ENCODE measurements around the gene CATSPER4.

DNA sequence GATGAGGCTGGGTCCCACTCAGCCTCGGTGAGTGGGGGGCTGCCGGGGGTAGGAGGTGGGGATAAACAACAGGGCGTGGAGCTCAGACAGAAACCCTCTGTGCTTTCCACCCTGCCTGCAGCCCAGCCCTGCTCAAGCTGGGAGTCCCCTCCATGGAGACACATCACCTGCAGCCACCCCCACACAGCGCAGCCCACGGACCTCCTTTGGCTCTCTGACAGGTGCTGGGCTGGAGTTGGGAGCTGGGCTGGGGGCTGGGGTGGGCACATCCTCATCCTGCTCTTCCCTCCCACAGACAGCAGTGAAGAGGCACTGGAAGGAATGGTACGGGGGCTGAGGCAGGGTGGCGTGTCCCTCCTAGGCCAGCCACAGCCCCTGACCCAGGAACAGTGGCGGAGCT, 1.9 kb upstream of the CATSPER4 start:
- TF ChIP-seq, protein P1, sequence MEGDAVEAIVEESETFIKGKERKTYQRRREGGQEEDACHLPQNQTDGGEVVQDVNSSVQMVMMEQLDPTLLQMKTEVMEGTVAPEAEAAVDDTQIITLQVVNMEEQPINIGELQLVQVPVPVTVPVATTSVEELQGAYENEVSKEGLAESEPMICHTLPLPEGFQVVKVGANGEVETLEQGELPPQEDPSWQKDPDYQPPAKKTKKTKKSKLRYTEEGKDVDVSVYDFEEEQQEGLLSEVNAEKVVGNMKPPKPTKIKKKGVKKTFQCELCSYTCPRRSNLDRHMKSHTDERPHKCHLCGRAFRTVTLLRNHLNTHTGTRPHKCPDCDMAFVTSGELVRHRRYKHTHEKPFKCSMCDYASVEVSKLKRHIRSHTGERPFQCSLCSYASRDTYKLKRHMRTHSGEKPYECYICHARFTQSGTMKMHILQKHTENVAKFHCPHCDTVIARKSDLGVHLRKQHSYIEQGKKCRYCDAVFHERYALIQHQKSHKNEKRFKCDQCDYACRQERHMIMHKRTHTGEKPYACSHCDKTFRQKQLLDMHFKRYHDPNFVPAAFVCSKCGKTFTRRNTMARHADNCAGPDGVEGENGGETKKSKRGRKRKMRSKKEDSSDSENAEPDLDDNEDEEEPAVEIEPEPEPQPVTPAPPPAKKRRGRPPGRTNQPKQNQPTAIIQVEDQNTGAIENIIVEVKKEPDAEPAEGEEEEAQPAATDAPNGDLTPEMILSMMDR (IDR thresholded peaks at IDR 0.05), result no peak
- TF ChIP-seq POLR2A (IDR thresholded peaks at IDR 0.05) (no peak), EP300 (IDR thresholded peaks at IDR 0.05; ENCODE audit: low read depth) (no peak)

All from transverse colon (tissue), 3 donors.